ENCODE measurements around the gene SNRPB. TPM values are rescaled to one million over a fixed set of nuclear protein-coding genes. Genes with fewer than 3 reads are reported as not detected.

SNRPB gene
- total and polyA plus RNA-seq, 12 donors = 66.2 to 265 (median 150) TPM

GRCh38 chr20:2473516-2473915, 2.9 kb upstream of the SNRPB start:
- no peak for TF ChIP-seq CTCF (IDR thresholded peaks at IDR 0.05)
- peak in 1 of 2 donors; percentile 12 for TF ChIP-seq POLR2A (IDR thresholded peaks at IDR 0.05)
- Histone ChIP-seq H3K9me3 (replicated peaks in 1 of 3) (no peaks in the 10 kb centered on the region), H3K36me3 (replicated peaks in 1 of 2) (no peaks in the 10 kb centered on the region), H3K27me3 (no peaks in the 10 kb centered on the region), H3K4me1 (replicated peaks in 1 of 2) (peaks cover 18 to 37% of the 10 kb centered on the region in 2 donors), H3K27ac (peak overlapping the region in 4 of 5 donors; percentile 33 to 64 (median 49)), H3K4me3 (no peak overlapping the region)
- intact Hi-C loops (cut with DNase I) = no loop called here
- 32 to 50% (median 42%) methylated on average over 4 of the region's 4 CpGs for WGBS, 4 donors
- peak in 3 of 7 donors; percentile 42 to 56 (median 49) for DNase-seq

GRCh38 chr20:2469991-2470422, 582 bp downstream of the SNRPB start:
- WGBS, 4 donors = 0 to 2% (median 0%) methylated on average over 19 of the region's 19 CpGs
- TF ChIP-seq POLR2A (IDR thresholded peaks at IDR 0.05) (no peak), CTCF (IDR thresholded peaks at IDR 0.05) (no peak)
- peak; percentile 43 to 73 (median 52) for DNase-seq

GRCh38 chr20:2468581-2469407, 1.8 kb downstream of the SNRPB start:
- H3K9me3 ChIP-seq (replicated peaks in 1 of 3) = no peaks in the 10 kb centered on the region
- H3K27ac ChIP-seq = peak overlapping the region in 3 of 5 donors; percentile 29 to 93 (median 39)
- 57 to 66% (median 62%) methylated on average over 11 of the region's 11 CpGs for WGBS, 4 donors
- peaks cover 0 to 38% of the 10 kb centered on the region in 2 donors for H3K36me3 ChIP-seq (replicated peaks in 1 of 2)
- no peak for DNase-seq
- intact Hi-C loops (cut with DNase I) = no loop called here
- no peaks in the 10 kb centered on the region for H3K27me3 ChIP-seq
- H3K4me1 ChIP-seq (replicated peaks in 1 of 2) = peaks cover 21 to 44% of the 10 kb centered on the region in 2 donors
- TF ChIP-seq POLR2A (IDR thresholded peaks at IDR 0.05) (no peak), CTCF (IDR thresholded peaks at IDR 0.05) (no peak)
- peak overlapping the region in 1 of 4 donors; percentile 72 for H3K4me3 ChIP-seq

More at GRCh38 chr20:2469991-2470422, 582 bp downstream of the SNRPB start:
- H3K36me3 ChIP-seq (replicated peaks in 1 of 2) = peaks cover 0 to 26% of the 10 kb centered on the region in 2 donors
- H3K27me3 ChIP-seq = no peaks in the 10 kb centered on the region
- H3K27ac ChIP-seq = peak overlapping the region; percentile 88 to 97 (median 93)
- H3K4me3 ChIP-seq = peak overlapping the region; percentile 65 to 96 (median 80)
- intact Hi-C loops (cut with DNase I) = no loop called here
- H3K9me3 ChIP-seq (replicated peaks in 1 of 3) = no peaks in the 10 kb centered on the region
- peaks cover 21 to 51% of the 10 kb centered on the region in 2 donors for H3K4me1 ChIP-seq (replicated peaks in 1 of 2)

- Histone ChIP-seq H3K4me3 (no peak overlapping the region), H3K36me3 (replicated peaks in 1 of 2) (peaks cover 0 to 52% of the 10 kb centered on the region in 2 donors), H3K27ac (no peak overlapping the region), H3K9me3 (replicated peaks in 1 of 3) (no peaks in the 10 kb centered on the region), H3K27me3 (no peaks in the 10 kb centered on the region), H3K4me1 (replicated peaks in 1 of 2) (peaks cover 21 to 35% of the 10 kb centered on the region in 2 donors)
- TF ChIP-seq CTCF (IDR thresholded peaks at IDR 0.05) = no peak
- no peak for TF ChIP-seq POLR2A (IDR thresholded peaks at IDR 0.05)
- intact Hi-C loops (cut with DNase I) = no loop called here
- 75 to 84% (median 80%) methylated on average over 5 of the region's 5 CpGs for WGBS, 4 donors
- no peak for DNase-seq
Measured at GRCh38 chr20:2467412-2467811, 3.2 kb downstream of the SNRPB start.

All from adrenal gland (tissue), 12 donors.